HG03469 (cell line): ENCODE data around the gene AGAP5.
"Not testable (repeated sequence)": the region's sequence is repeated elsewhere in the genome, so short reads cannot be mapped to it uniquely, and the experiment has no call there.

Experiments used
- ATAC-seq: cut with Tn5 transposase; IDR thresholded peaks from one replicate; pipeline ENCODE4 v1.9.1; 2021; ENCODE audit warnings: mild to moderate bottlenecking, moderate library complexity, moderate number of reproducible peaks; ENCODE audit not compliant: unreplicated experiment

AGAP5 gene

DNA sequence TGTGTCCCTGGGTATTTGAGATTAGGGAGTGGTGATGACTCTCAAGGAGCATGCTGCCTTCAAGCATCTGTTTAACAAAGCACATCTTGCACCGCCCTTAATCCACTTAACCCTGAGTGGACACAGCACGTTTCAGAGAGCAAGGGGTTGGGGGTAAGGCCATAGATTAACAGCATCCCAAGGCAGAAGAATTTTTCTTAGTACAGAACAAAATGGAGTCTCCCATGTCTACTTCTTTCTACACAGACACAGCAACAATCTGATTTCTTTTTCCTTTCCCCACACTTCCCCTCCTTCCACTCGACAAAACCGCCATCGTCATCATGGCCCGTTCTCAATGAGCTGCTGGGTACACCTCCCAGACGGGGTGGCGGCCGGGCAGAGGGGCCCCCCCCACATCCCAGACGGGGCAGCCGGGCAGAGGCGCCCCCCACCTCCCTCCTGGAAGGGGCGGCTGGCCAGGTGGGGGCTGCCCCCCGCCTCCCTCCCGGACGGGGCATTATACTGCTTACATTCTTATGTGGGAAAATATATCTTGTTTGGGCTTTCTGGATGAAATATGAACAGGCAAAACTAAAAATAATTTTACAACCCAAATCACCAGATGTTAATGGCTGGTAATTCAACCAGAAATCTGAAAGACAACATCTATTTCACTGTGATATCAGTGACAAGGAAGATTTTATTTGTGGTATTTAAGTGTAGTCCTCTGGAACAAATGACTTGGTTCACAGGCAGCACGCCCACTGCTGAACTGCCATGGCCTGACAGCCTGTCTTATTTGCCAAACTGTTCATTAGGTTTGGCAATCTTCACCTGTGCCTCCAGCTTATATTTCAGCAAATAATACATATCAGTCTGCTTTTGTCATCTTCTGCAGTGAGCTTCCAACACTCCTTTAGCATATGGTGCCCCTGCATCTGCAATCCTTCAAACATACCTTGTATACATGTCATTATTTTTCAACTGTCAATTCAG, 17.6 kb upstream of the AGAP5 start:
- not testable (repeated sequence) for ATAC-seq

DNA sequence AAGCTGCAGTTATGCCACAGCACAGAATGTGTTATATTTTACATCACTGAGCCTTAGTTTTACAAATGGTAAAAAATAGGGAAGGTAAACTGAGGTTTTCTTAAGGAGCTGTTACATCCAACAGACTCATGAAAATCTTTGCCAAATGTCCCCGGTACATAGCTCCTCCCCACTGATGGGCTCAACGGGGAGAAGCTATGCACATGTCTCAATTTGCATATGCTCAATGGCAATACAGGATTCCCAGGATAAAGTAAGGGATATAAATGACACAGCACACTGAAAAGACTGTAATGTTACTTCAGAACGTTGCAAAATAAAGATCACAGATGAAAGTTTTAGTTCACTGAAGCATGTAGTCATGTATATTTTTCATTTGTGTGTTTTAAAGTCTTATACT, 16.6 kb upstream of the AGAP5 start:
- not testable (repeated sequence) for ATAC-seq

DNA sequence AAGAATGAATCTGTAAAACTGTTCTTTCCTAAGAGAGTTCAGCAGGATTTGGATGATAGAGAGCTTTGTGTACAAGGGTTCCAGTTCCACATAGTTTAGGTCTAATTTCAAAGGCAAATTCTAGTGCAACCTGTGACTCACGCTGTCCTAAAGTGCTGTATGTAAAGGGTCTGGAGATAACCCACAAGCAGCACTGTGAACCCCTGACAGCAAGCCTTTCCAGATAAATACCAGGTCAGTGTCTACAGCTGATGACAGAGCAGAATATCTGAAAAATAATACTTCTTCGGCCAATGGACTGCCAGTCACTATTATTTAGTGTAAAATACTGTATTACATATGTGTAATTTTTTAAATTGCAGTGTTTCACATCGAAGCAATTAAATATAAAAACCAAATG, 16.0 kb upstream of the AGAP5 start:
- ATAC-seq = not testable (repeated sequence)

DNA sequence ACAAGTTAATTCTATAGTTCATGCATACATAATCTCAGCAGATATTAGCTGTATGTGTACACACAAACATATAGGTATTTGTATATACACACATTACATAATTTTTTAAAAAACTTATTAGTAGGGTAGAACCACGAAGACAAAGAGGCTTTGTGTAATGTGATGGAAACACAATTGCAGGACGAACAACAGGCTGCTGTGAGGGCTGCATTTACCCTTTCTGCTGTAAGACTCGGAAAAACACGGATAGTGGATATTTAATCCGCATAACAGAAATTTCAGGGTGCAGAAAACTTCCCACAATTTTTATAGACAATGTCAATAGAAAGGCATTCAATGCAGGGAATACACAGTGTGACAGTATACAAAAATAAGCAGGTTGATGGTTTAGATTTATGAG, 13.8 kb upstream of the AGAP5 start:
- not testable (repeated sequence) for ATAC-seq

DNA sequence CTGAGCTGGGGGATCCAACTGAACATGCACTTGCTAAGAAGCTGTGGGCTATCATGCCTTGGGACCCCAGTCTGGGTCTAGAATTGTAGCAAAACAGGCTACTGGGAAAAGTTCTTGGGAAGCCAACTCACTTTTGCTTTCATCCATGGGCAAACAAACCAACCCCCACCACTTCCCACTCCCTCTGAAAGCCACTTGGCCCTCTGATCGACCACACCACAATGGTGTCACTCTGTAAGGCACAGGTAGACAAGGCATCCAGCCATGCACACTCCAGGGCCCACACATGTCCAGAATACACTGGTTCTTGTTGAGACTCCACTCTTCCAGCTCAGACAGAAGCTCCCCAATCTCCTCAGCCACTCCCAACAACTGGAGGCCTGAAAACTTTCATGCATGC, 10.2 kb upstream of the AGAP5 start:
- ATAC-seq = not testable (repeated sequence)

DNA sequence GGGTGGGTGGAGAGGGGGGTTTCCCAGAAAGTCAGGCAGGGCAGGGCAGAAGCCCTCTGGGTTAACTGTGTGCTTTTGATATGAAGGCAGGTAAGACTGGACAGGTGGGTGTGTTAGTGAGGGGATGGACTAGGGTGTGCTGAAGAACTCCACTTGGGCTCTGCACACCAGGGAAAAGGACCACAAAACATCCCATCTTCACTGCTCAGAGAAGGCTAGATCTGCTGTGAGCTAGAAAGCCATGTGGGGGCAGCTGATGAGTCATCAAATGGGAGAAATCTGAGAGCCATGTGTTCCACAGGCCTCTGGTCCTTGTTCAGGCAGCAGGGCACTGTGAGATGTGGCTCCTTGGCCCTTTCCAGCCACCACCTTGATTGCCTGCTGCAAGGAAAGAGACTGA, 9.7 kb upstream of the AGAP5 start:
- ATAC-seq = not testable (repeated sequence)

DNA sequence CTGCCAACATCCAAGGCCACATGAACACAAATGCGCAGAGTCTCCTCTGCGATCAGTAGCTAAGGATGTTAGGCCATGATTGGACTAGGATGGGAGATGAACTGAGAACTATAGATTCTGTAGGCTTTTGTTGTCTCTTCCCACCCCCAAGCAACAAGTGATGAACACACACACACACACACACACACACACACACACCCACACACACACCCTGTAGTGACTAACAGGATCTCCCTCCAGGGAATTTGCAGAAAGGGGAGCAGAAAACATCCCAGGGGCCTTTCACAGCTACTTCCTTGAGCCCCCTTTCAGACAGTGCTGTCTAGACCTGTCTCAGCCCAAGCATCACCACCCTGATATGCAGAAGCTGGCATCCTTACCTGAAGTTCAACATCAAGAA, 8.6 kb upstream of the AGAP5 start:
- not testable (repeated sequence) for ATAC-seq

DNA sequence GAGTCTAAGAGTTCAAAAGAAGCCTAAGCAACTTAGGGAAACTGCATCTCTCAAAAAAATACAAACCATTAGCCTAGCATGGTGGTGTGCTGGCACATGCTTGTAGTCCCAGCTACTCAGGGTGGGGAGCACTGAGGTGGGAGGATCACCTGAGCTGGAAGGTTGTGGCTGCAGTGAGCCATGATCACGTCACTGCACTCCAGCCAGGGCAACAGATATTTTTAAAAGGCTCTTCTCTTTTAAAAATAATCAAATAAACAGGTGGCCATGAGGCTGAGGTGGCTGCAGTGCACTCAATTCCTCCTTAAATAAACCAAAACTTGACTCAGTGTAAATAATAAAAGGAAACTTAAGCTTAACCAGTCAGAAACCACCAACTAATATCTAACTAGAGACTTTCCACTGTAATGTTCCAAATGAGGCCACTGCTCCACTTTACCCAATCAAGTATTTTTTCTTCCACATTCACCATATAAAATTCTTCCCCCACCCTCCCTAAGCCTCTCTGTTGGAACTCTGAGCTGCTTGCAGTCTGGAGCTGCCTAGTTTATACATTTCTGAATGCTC, 7.7 kb upstream of the AGAP5 start:
- not testable (repeated sequence) for ATAC-seq

DNA sequence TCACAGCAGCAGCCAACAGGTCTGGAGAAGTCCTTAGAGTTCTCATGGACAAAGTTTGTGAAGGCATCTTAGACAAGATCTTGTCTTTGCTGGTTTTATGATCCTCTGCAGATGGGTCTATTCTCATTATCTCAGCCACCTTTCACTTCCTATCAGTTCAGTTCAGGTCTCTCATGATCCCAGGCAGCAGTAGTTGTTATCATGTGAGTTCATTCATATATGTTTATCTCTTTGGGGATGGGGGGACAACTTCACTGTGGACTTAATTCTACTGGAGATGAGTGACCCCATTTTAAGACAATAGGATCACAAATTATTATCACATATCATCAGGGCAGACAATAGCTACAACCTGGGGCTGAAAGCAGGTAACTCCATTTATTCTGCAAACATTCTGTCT, 6.0 kb upstream of the AGAP5 start:
- ATAC-seq = not testable (repeated sequence)

DNA sequence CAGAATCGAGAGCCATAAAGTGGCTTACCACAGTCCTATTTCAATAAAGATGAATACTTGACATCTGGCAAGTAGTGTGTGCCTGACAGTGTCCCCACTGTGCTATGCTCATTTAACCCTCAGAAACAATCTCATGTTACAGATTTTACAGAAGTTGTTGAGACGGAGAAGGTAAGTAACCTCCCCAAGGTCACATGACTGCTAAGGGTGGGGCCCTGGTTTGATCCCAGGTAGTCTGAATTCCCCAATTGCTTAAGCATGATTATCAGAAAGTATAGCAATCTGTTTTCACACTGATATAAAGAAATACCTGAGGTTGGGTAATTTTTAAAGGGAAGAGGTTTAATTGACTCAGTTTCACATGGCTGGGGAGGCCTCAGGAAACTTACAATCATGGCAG, 910 bp upstream of the AGAP5 start:
- ATAC-seq = not testable (repeated sequence)

DNA sequence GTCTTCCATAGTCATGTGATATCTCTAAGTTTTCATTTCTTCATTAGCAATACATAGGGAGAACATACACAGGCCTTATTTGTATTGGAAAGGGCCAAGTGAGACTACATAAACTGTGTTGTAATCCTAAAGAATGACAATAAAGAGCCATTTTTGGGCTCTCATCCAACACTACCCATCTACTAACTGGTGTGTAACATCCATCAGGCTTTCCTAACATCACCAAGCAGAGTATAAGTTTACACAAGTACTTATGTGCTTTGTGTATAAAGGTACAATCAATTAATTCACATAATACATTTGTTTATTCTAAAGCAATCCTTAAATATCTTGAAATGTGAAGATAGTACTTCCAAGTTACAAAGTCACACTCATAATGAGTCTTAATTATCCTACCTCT, 2.6 kb downstream of the AGAP5 start:
- ATAC-seq = not testable (repeated sequence)

DNA sequence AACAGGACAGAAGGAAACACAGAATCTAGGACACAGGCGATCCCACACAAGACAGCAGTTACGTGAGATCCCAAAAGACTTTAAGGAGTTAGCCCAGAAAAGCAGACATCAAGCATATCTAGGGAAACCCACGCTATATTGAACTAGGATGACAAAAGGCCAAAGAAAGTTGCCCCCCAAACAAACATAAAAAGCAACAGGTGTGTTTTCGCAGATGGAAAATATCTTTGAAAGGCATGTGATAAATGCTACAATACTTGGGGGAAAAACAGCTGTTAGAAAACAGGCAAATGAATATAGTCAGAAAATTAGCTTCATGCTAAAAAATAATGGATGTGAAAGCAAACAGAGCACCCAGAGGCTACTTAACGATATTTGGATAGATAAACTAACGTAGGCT, 7.2 kb downstream of the AGAP5 start:
- not testable (repeated sequence) for ATAC-seq

DNA sequence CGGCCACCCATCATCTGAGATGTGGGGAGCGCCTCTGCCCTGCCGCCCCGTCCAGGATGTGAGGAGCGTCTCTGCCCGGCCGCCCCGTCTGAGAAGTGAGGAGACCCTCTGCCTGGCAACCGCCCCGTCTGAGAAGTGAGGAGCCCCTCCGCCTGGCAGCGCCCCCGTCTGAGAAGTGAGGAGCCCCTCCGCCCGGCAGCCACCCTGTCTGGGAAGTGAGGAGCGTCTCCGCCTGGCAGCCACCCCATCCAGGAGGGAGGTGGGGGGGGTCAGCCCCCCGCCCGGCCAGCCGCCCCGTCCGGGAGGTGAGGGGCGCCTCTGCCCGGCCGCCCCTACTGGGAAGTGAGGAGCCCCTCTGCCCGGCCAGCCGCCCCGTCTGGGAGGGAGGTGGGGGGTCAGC, 8.3 kb downstream of the AGAP5 start:
- not testable (repeated sequence) for ATAC-seq

DNA sequence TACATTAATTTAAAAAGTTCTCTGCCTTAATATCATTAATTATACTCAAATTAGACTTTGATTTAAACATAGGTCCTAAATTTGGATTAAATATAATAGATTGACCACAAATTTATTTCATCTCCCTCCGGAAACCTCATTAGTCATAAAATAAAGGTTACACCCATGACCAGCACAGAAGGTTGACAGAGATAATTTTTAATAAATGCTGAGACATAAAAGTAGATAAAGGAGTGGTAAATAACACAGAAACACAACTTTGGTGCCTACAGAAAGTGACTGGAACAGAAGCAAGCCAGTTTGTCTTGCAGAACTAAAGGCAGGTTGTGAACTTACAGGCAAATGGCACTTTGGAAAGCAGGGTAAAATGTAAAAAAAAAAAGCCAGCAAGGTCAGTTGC, 10.3 kb downstream of the AGAP5 start:
- ATAC-seq = not testable (repeated sequence)

DNA sequence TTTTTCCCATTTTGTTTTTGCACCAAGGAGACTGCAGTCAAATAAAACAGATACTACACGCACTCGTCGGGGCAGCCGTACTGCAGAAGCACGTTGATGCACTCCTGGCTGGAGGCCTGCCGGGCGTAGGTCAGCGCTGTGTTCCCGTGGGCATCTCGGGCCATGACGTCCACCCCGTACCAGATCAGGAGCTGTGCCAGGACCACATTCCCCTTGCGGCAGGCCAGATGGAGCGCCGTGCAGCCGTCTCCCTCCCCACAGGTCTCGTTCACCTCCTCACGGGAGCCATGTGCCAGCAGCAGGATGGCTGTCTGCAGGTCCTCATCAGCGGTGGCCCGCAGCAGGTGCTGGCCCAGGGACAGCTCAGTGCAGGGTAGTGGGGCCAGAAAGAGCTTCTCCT, 23.4 kb downstream of the AGAP5 start:
- not testable (repeated sequence) for ATAC-seq

DNA sequence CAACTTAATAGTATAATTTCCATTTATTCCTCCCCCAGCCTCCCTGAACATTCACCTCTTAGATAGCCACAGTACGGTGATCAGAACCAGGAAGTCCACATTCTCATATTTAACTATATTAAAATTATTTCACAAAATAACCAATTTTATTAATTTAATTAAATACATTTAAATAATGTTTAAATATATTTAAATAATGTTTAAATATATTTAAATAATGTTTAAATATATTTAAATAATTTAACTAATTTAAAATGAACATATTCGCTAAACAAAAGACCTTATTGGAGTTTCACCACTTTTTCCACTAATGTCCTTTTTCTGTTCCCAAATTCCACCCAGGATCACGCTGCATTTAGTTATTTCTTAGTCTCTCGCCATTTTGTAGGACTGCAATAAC, 29.5 kb downstream of the AGAP5 start:
- not testable (repeated sequence) for ATAC-seq

DNA sequence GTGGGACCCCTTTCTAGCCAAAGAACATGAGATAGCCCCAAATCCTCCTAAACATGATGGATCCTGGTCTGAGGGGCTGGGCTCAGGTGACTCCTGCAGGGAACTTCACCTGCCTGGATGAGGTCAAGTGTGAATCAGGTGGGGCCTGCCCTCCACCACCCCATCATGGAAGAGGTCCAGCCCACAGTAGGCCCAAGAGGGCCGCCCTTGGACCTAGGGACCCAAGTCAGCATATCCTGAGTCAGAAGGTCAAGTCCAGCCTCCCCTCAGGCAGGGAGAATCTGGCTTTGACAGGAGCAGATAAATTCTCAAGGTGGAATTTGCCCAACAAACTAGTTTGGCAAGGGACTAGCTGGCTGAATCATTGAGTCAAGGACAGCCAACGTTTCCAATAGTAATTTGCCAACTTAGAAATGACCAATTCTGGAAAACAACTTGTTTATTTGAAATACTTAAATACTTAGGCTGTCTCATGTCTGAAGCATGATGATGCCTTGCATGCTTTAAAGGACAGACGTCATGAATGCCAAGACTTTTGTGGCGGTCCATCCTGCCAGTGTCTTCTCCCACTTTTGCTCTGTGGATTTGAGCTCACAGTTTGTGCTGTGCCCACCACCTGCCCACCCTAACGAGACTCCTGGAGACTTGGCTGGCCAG, 31.6 kb downstream of the AGAP5 start:
- ATAC-seq = not testable (repeated sequence)

DNA sequence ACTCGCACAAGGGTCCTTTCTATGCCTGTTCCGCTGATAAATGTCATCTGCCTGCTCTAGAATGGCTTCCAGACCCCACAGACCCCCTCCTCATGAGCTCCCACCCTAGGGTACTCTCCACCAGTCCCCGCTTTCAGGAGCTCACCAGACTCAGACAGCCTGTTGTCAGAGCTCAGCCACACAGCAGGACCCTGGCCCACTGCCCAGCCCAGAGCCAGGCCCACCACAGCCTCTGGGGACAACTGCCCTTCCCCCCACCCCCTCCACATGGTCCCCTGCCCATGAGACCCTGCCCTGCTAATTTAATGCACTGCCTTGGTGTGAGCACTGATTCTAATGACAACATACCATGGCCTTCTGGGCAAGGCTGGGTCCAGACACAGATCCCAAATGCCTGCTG, 32.3 kb downstream of the AGAP5 start:
- ATAC-seq = not testable (repeated sequence)

DNA sequence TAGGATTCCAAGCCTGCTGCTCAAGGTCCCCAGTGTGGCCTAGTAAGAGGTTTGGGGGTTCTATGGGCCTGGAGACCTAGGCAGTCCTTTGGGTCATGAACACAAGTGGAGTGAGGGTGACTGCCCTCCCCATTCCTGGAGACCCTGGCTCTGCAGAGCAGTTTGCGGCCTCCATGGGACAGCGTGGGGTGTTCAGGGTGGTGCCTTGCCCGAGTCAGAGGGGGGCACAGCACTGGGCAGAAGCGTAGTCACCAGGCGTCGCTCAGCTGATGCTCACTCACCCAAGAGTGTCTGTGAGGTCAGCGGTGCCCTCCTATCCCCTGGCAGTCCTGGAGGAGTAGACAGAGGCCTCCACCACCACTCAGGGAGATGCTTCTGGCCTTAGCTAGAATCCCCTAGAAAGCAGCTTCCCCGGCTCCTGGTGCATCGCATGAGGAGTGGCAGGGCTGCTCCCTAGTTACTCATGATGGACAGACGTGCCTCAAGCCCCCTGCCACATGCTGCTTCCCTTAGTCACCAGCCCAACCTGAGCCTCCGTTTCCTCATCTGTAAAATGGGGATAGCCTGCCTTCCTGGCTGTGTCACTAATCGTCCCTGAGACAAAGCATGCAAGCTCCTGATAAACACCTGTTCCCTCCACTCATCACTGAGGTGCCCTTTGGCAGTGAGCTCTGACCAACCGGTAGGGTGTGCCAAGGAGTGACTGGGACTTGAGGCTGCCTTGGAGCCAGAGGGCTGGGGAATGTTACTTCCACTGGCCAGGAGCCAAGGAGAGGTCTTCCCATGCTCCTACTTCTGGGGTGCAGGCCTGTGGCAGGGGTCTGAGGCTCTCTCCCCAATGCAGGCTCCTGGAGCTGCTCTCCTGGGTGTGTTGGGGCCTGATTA, 33.5 kb downstream of the AGAP5 start:
- ATAC-seq = not testable (repeated sequence)

DNA sequence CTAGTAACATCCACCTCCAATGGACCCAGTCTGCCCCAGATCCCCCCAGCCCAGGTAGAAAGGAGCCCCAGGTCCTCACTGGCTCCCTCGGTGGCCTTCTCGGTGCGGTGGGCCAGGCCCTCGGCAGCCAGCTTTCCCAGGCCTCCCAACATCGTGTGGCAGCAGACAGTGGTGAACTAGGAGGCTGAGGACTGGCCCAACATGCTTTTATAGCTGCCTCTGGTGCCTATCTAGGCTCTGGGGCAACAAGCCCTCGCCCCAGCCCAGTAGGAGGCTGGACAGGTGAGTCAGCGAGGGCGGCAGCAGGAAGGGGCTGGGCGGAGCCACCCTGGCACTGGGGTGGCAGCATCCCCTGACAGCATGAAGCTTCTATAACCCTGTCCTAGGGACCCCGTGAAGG, 34.3 kb downstream of the AGAP5 start:
- not testable (repeated sequence) for ATAC-seq

DNA sequence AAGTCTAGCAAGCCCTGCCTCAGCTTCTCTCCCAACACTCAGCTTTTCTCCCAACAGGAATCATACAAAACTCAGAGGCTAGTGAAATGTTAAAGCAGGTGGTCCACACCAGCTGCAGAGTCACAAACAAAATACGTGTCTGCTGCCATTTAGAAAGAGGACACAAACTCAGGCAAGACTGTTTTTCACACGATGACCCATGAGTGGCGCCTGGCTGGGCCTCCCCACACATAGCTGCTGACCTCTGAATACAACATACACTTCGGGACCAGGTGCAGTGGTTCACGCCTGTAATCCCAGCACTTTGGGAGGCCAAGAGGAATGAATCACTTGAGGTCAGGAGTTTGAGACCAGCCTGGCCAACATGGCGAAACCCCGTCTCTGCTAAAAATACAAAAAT, 35.2 kb downstream of the AGAP5 start:
- ATAC-seq = not testable (repeated sequence)
